Erythroblast (primary cell): Measurements from ENCODE around the gene RBM46.

Experiments used
- GATA1 ChIP-seq: IDR thresholded peaks from 2 replicates; pipeline ENCODE4 v1.6.1; 2011; ENCODE audit warnings: low read depth, mild to moderate bottlenecking, control low read depth, low read length, moderate library complexity
- POLR2A ChIP-seq: IDR thresholded peaks from 2 replicates; pipeline ENCODE4 v1.6.1; 2011; ENCODE audit warnings: mild to moderate bottlenecking, low read length

- TF ChIP-seq POLR2A: no peak
- no peak for TF ChIP-seq GATA1
Measured at GRCh38 chr4:154836513-154836912, 55.4 kb downstream of the RBM46 start.
